A673 (cell line): ENCODE results near the gene VSIR.

Source experiments
- EZH2 ChIP-seq: fragments of 200-600 bp; sonication (generic); IDR thresholded peaks from 2 replicates; pipeline ENCODE4 v1.6.1; 2017; ENCODE audit warnings: borderline replicate concordance, low read depth, mild to moderate bottlenecking, mixed read lengths, antibody characterized with exemption, low read length; ENCODE audit not compliant: poor library complexity, severe bottlenecking
- TF ChIP-seq, protein P1 (sequence below): fragments of 300-800, 200-600 bp; sonication (generic); conservative IDR thresholded peaks from 2 replicates; pipeline ENCODE4 v1.5.1; 2017; ENCODE audit warnings: low read depth, mild to moderate bottlenecking, antibody characterized with exemption, low read length, moderate library complexity, mixed read lengths

DNA sequence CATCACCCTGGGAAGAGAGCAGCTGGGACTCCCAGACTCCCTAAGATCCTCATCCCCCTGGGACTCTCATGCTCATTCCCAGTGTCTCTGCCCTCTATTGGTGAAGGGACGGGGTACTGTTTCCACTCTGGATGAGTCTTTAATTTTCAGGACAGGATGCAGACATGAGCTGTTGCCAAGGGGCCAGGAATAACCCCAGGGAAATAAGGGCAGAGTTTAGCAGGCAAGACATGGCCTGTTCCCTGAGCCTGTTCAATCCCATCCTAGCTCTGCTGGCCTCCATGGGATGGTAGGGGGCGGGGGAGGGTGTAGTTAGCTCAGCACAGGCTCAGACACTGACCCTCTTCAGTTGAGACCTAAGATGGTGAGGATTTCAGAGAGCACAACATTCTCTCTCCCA, 67.7 kb downstream of the VSIR start:
- TF ChIP-seq EZH2, result no peak
- TF ChIP-seq, protein P1, sequence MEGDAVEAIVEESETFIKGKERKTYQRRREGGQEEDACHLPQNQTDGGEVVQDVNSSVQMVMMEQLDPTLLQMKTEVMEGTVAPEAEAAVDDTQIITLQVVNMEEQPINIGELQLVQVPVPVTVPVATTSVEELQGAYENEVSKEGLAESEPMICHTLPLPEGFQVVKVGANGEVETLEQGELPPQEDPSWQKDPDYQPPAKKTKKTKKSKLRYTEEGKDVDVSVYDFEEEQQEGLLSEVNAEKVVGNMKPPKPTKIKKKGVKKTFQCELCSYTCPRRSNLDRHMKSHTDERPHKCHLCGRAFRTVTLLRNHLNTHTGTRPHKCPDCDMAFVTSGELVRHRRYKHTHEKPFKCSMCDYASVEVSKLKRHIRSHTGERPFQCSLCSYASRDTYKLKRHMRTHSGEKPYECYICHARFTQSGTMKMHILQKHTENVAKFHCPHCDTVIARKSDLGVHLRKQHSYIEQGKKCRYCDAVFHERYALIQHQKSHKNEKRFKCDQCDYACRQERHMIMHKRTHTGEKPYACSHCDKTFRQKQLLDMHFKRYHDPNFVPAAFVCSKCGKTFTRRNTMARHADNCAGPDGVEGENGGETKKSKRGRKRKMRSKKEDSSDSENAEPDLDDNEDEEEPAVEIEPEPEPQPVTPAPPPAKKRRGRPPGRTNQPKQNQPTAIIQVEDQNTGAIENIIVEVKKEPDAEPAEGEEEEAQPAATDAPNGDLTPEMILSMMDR, result no peak
